HepG2 (cell line): ENCODE data around the gene CYP2W1. TPM values are rescaled to one million over a fixed set of nuclear protein-coding genes. Genes with fewer than 3 reads are reported as not detected.

Source experiments
- ARID4A ChIP-seq: sonication (generic); formaldehyde crosslinking; IDR thresholded peaks from 2 replicates; pipeline ENCODE4 v1.5.0; 2020; ENCODE audit warnings: mild to moderate bottlenecking, missing genetic modification reagents, borderline replicate concordance
- CCAR2 ChIP-seq: fragments of 200-400 bp; formaldehyde crosslinking; optimal IDR thresholded peaks from 2 replicates; pipeline ENCODE3; 2018; ENCODE audit warnings: low read depth, mild to moderate bottlenecking, low read length, moderate library complexity
- ETV5 ChIP-seq: IDR thresholded peaks from 2 replicates; pipeline ENCODE4 v1.6.1; 2018; ENCODE audit warnings: missing biosample characterization, missing genetic modification reagents, inconsistent platforms, borderline replicate concordance
- FOSL2 ChIP-seq: sonication (generic); formaldehyde crosslinking; IDR thresholded peaks from 2 replicates; pipeline ENCODE4 v1.4.0; 2020; ENCODE audit warnings: missing genetic modification reagents
- KLF6 ChIP-seq: IDR thresholded peaks from 2 replicates; pipeline ENCODE4 v1.8.0; 2016; ENCODE audit warnings: missing biosample characterization, missing genetic modification reagents
- MAX ChIP-seq: IDR thresholded peaks from 2 replicates; pipeline ENCODE4 v1.6.1; 2012; ENCODE audit warnings: inconsistent platforms
- MED8 ChIP-seq: sonication (generic); formaldehyde crosslinking; IDR thresholded peaks from 2 replicates; pipeline ENCODE4 v1.8.1; 2023; ENCODE audit warnings: mild to moderate bottlenecking, missing genetic modification reagents; ENCODE audit not compliant: insufficient replicate concordance
- PCBP1 ChIP-seq: fragments of 200-400 bp; formaldehyde crosslinking; IDR thresholded peaks from 2 replicates; pipeline ENCODE4 v1.6.1; 2017; ENCODE audit warnings: mild to moderate bottlenecking, low read depth, low read length, borderline replicate concordance
- SKI ChIP-seq: fragments of 450-650 bp; IDR thresholded peaks from one replicate; pipeline ENCODE4 v1.6.1; 2018; ENCODE audit warnings: mild to moderate bottlenecking; ENCODE audit not compliant: partially characterized antibody
- TBP ChIP-seq: sonication (generic); formaldehyde crosslinking; IDR thresholded peaks from 2 replicates; pipeline ENCODE4 v1.5.0; 2020; ENCODE audit warnings: missing genetic modification reagents
- TBX3 ChIP-seq: fragments of 450-650 bp; IDR thresholded peaks from 2 replicates; pipeline ENCODE4 v1.6.1; 2017; ENCODE audit warnings: antibody characterized with exemption, mild to moderate bottlenecking, inconsistent platforms, borderline replicate concordance
- TGIF2 ChIP-seq: IDR thresholded peaks from 2 replicates; pipeline ENCODE4 v1.6.1; 2016; ENCODE audit warnings: control low read depth, missing compliant biosample characterization
- THAP11 ChIP-seq: IDR thresholded peaks from 2 replicates; pipeline ENCODE4 v1.6.1; 2016; ENCODE audit warnings: missing biosample characterization, missing genetic modification reagents
- TRAFD1 ChIP-seq: sonication (generic); formaldehyde crosslinking; IDR thresholded peaks from 2 replicates; pipeline ENCODE4 v1.5.1; 2020; ENCODE audit warnings: missing genetic modification reagents, mild to moderate bottlenecking, borderline replicate concordance
- ZNF17 ChIP-seq: sonication (generic); formaldehyde crosslinking; IDR thresholded peaks from 2 replicates; pipeline ENCODE4 v1.5.0; 2020; ENCODE audit warnings: mild to moderate bottlenecking, missing genetic modification reagents
- ZNF687 ChIP-seq: sonication (generic); formaldehyde crosslinking; IDR thresholded peaks from 2 replicates; pipeline ENCODE4 v1.5.1; 2020; ENCODE audit warnings: mild to moderate bottlenecking, missing genetic modification reagents, moderate library complexity
- ZNF709 ChIP-seq: sonication (generic); formaldehyde crosslinking; IDR thresholded peaks from 2 replicates; pipeline ENCODE4 v1.5.0; 2020; ENCODE audit warnings: mild to moderate bottlenecking, missing genetic modification reagents
- polyA plus RNA-seq, 8 experiments: library from polyadenylated mRNA; depleted of rRNA in 3 of 8; stranded (reverse) in 7 of 8; unstranded in 1 of 8; fragments of >200 nt; fragmentation: Illumina TruSeq in 4 of 8; extraction: Trizol in 4 of 8; gene quantifications; 2 replicates each; pipeline versions ENCODE4 v1.2.1 to v1.2.3, GENCODE V29; 2011 to 2016; ENCODE audit warnings: low read depth in 4 of 8, missing spikeins in 1 of 8, mixed read lengths in 1 of 8; ENCODE audit not compliant: insufficient read depth in 1 of 8
- total RNA-seq, 5 experiments: library from RNA; depleted of rRNA; stranded (reverse); fragments of >200 nt; fragmentation: Illumina TruSeq; extraction: Trizol; gene quantifications; 2 replicates each; pipeline ENCODE4 v1.2.3, GENCODE V29; 2016; ENCODE audit warnings: low read depth in 1 of 5

The CYP2W1 gene
- total and polyA plus RNA-seq, 2 of the 13 experiments (the other 11 are each of a cell fraction or from before 2014, with no cell fraction given), result 19.5 to 31.7 TPM

- TF ChIP-seq ARID4A (CRISPR knock-in tag) (peak; percentile 57; the same call in 1 of the 2 replicates), TRAFD1 (CRISPR knock-in tag) (no peak), KLF6 (CRISPR knock-in tag) (no peak), ZNF687 (CRISPR knock-in tag) (peak; percentile 81), ETV5 (peak; percentile 23; the same call in 1 of the 2 replicates), CCAR2 (no peak), ZNF709 (CRISPR knock-in tag) (no peak), FOSL2 (CRISPR knock-in tag) (peak; percentile 52), PCBP1 (no peak), SKI (peak; percentile 79), THAP11 (CRISPR knock-in tag) (0 out of 2 replicates have a peak, but pooled peaks have one; percentile 35), ZNF17 (CRISPR knock-in tag) (no peak), TGIF2 (CRISPR knock-in tag) (0 out of 2 replicates have a peak, but pooled peaks have one; percentile 28), TBX3 (no peak), TBP (CRISPR knock-in tag) (no peak), MED8 (CRISPR knock-in tag) (no peak), MAX (peak; percentile 41; the same call in 1 of the 2 replicates)
Measured at GRCh38 chr7:1015196-1016121, 32.5 kb downstream of the CYP2W1 start (continued).
